HepG2 (cell line): ENCODE data around the gene APEX1. TPM values are rescaled to one million over a fixed set of nuclear protein-coding genes. Genes with fewer than 3 reads are reported as not detected.
A peak's percentile ranks its signal among the peaks of the same experiment; 100 is the strongest.

Experiments used
- DZIP1 ChIP-seq: sonication (generic); formaldehyde crosslinking; IDR thresholded peaks from 2 replicates; pipeline ENCODE4 v1.5.0; 2020; ENCODE audit warnings: mild to moderate bottlenecking, missing genetic modification reagents
- ELF4 ChIP-seq: sonication (generic); formaldehyde crosslinking; IDR thresholded peaks from 2 replicates; pipeline ENCODE4 v1.5.0; 2020; ENCODE audit warnings: missing genetic modification reagents, mild to moderate bottlenecking, moderate library complexity, borderline replicate concordance
- FIP1L1 ChIP-seq: fragments of 200-400 bp; formaldehyde crosslinking; IDR thresholded peaks from 2 replicates; pipeline ENCODE4 v1.6.1; 2018; ENCODE audit warnings: low read depth, mild to moderate bottlenecking, low read length, moderate library complexity, borderline replicate concordance; ENCODE audit not compliant: insufficient read depth
- GABPA ChIP-seq, 2 experiments: IDR thresholded peaks; 2 replicates each; pipeline ENCODE4 v1.6.1; 2011 to 2016; ENCODE audit warnings: low read depth in 2 of 2, low read length in 1 of 2, missing biosample characterization in 1 of 2, missing genetic modification characterization in 1 of 2
- HHEX ChIP-seq: IDR thresholded peaks from 2 replicates; pipeline ENCODE4 v1.6.1; 2016; ENCODE audit warnings: control low read depth
- HINFP ChIP-seq: sonication (generic); formaldehyde crosslinking; IDR thresholded peaks from 2 replicates; pipeline ENCODE4 v1.4.0; 2020; ENCODE audit warnings: low read depth, mild to moderate bottlenecking, missing genetic modification reagents
- HMG20B ChIP-seq: conservative IDR thresholded peaks from 2 replicates; pipeline ENCODE4 v1.6.1; 2016; ENCODE audit warnings: missing genetic modification reagents, missing compliant biosample characterization
- KAT2B ChIP-seq: fragments of 150-350 bp; IDR thresholded peaks from 2 replicates; pipeline ENCODE4 v1.6.1; 2014; ENCODE audit warnings: low read depth, low read length, borderline replicate concordance
- NFKB2 ChIP-seq: sonication (generic); formaldehyde crosslinking; IDR thresholded peaks from 2 replicates; pipeline ENCODE4 v1.4.0; 2020; ENCODE audit warnings: missing genetic modification reagents, borderline replicate concordance
- PBX2 ChIP-seq: IDR thresholded peaks from 2 replicates; pipeline ENCODE4 v1.6.1; 2016; ENCODE audit warnings: control low read depth
- POLR2G ChIP-seq: fragments of 200-400 bp; formaldehyde crosslinking; IDR thresholded peaks from 2 replicates; pipeline ENCODE4 v1.6.1; 2018; ENCODE audit warnings: mild to moderate bottlenecking, low read depth, low read length, moderate library complexity
- RXRB ChIP-seq: IDR thresholded peaks from 2 replicates; pipeline ENCODE4 v1.6.1; 2016; ENCODE audit warnings: borderline replicate concordance, missing genetic modification reagents, missing compliant biosample characterization
- SAFB2 ChIP-seq: sonication (generic); formaldehyde crosslinking; IDR thresholded peaks from 2 replicates; pipeline ENCODE4 v1.5.1; 2020; ENCODE audit warnings: missing genetic modification reagents, low read depth, mild to moderate bottlenecking, borderline replicate concordance
- SATB2 ChIP-seq: sonication (generic); formaldehyde crosslinking; IDR thresholded peaks from 2 replicates; pipeline ENCODE4 v1.5.0; 2020; ENCODE audit warnings: missing genetic modification reagents
- SNAPC5 ChIP-seq: sonication (generic); formaldehyde crosslinking; IDR thresholded peaks from 2 replicates; pipeline ENCODE4 v1.8.1; 2023; ENCODE audit warnings: mild to moderate bottlenecking, missing genetic modification reagents, borderline replicate concordance
- ZBTB43 ChIP-seq: sonication (generic); formaldehyde crosslinking; conservative IDR thresholded peaks from 2 replicates; pipeline ENCODE4 v1.4.0; 2020; ENCODE audit warnings: missing genetic modification reagents
- ZFP37 ChIP-seq: sonication (generic); formaldehyde crosslinking; IDR thresholded peaks from 2 replicates; pipeline ENCODE4 v1.4.0; 2020; ENCODE audit warnings: missing genetic modification reagents, borderline replicate concordance
- ZNF432 ChIP-seq: sonication (generic); formaldehyde crosslinking; IDR thresholded peaks from 2 replicates; pipeline ENCODE4 v1.5.0; 2020; ENCODE audit warnings: missing genetic modification reagents, mild to moderate bottlenecking, borderline replicate concordance
- ZNF670 ChIP-seq: sonication (generic); formaldehyde crosslinking; IDR thresholded peaks from 2 replicates; pipeline ENCODE4 v1.8.0; 2022; ENCODE audit warnings: mild to moderate bottlenecking, missing genetic modification reagents, borderline replicate concordance
- ZNF780A ChIP-seq: sonication (generic); formaldehyde crosslinking; IDR thresholded peaks from 2 replicates; pipeline ENCODE4 v1.8.0; 2022; ENCODE audit warnings: mild to moderate bottlenecking, missing genetic modification reagents, moderate library complexity
- ZNF782 ChIP-seq: sonication (generic); formaldehyde crosslinking; IDR thresholded peaks from 2 replicates; pipeline ENCODE4 v1.4.0; 2020; ENCODE audit warnings: missing genetic modification reagents, mild to moderate bottlenecking, borderline replicate concordance
- polyA plus RNA-seq, 8 experiments: library from polyadenylated mRNA; depleted of rRNA in 3 of 8; stranded (reverse) in 7 of 8; unstranded in 1 of 8; fragments of >200 nt; fragmentation: Illumina TruSeq in 4 of 8; extraction: Trizol in 4 of 8; gene quantifications; 2 replicates each; pipeline versions ENCODE4 v1.2.1 to v1.2.3, GENCODE V29; 2011 to 2016; ENCODE audit warnings: low read depth in 4 of 8, missing spikeins in 1 of 8, mixed read lengths in 1 of 8; ENCODE audit not compliant: insufficient read depth in 1 of 8
- total RNA-seq, 5 experiments: library from RNA; depleted of rRNA; stranded (reverse); fragments of >200 nt; fragmentation: Illumina TruSeq; extraction: Trizol; gene quantifications; 2 replicates each; pipeline ENCODE4 v1.2.3, GENCODE V29; 2016; ENCODE audit warnings: low read depth in 1 of 5

Gene APEX1
- total and polyA plus RNA-seq, 2 of the 13 experiments (the other 11 are each of a cell fraction or from before 2014, with no cell fraction given) = 171 to 405 TPM

GRCh38 chr14:20455355-20456300, 602 bp downstream of the APEX1 start (continued):
- 0 out of 2 replicates have a peak, but pooled peaks have one; percentile 15 for TF ChIP-seq SAFB2 (CRISPR knock-in tag)
- TF ChIP-seq ZNF780A (CRISPR knock-in tag) = no peak
- no peak for TF ChIP-seq HMG20B
- TF ChIP-seq ZFP37 (CRISPR knock-in tag) = no peak
- TF ChIP-seq GABPA (IDR thresholded peaks at IDR 0.05; ENCODE audit: low read depth, low read length) = no peak
- no peak; the same call in 1 of the 2 replicates for TF ChIP-seq GABPA (CRISPR knock-in tag; IDR thresholded peaks at IDR 0.05; ENCODE audit: low read depth)
- peak; percentile 85; the same call in 1 of the 2 replicates for TF ChIP-seq ELF4 (CRISPR knock-in tag)
- TF ChIP-seq SNAPC5 = no peak
- peak; percentile 68; the same call in 1 of the 2 replicates for TF ChIP-seq SATB2 (CRISPR knock-in tag)
- TF ChIP-seq ZNF670 (CRISPR knock-in tag) = 0 out of 2 replicates have a peak, but pooled peaks have one; percentile 61
- no peak for TF ChIP-seq PBX2
- peak; percentile 5; the same call in 1 of the 2 replicates for TF ChIP-seq ZBTB43 (CRISPR knock-in tag)
- TF ChIP-seq ZNF432 (CRISPR knock-in tag) = no peak
- TF ChIP-seq NFKB2 (CRISPR knock-in tag) = no peak
- TF ChIP-seq HINFP (CRISPR knock-in tag) = no peak; the same call in 1 of the 2 replicates
- no peak for TF ChIP-seq FIP1L1
- TF ChIP-seq POLR2G = peak; percentile 8; the same call in 1 of the 2 replicates
- no peak for TF ChIP-seq HHEX (CRISPR knock-in tag)
- 0 out of 2 replicates have a peak, but pooled peaks have one; percentile 1 for TF ChIP-seq DZIP1
- TF ChIP-seq RXRB (CRISPR knock-in tag) = no peak
- TF ChIP-seq KAT2B = no peak
- 0 out of 2 replicates have a peak, but pooled peaks have one; percentile 24 for TF ChIP-seq ZNF782 (CRISPR knock-in tag)
